B cell (primary cell): ENCODE results near the gene THSD4. TPM values are rescaled to one million over a fixed set of nuclear protein-coding genes. Genes with fewer than 3 reads are reported as not detected.

Source experiments
- ATAC-seq: fragments of 200-7000 bp; cut with Tn5 transposase; one replicate; pipeline ENCODE4 v1.10.0; 2021; ENCODE audit warnings: low read depth, mild to moderate bottlenecking, moderate number of reproducible peaks, moderate library complexity
- CTCF ChIA-PET: fragments of 350-600 bp; sonication (Branson Sonifier 250); formaldehyde crosslinking; loops from one replicate; lab custom pipeline; 2021; ENCODE audit warnings: antibody characterized with exemption, inconsistent platforms; lab: Charles Lee
- POLR2A ChIA-PET: fragments of 350-600 bp; sonication (Branson Sonifier 250); formaldehyde crosslinking; loops from one replicate; lab custom pipeline; 2021; ENCODE audit warnings: antibody characterized with exemption; lab: Charles Lee
- DNase-seq: peaks from one replicate; pipeline ENCODE4 v3.0.0; 2013
- H2AFZ ChIP-seq: 2 replicates; pipeline ENCODE4 v1.6.1; 2012; ENCODE audit warnings: mild to moderate bottlenecking, low read depth, low read length; ENCODE audit not compliant: insufficient read depth, poor library complexity, severe bottlenecking
- H3K27ac ChIP-seq, 2 donors: 1 replicate in 1 of 2; 2 replicates in 1 of 2; pipeline ENCODE4 v1.5.1; 2012 to 2013; ENCODE audit warnings: low read length in 2 of 2, mild to moderate bottlenecking in 2 of 2, moderate library complexity in 1 of 2
- H3K27me3 ChIP-seq, 4 experiments: fragments of 200-600 bp in 1 of 4; sonication (generic) in 1 of 4; replicated peaks in 1 of 4; 1 replicate in 2 of 4; 2 replicates in 2 of 4; pipeline versions ENCODE4 v1.6.1 to v1.7.0; 2013 to 2016; ENCODE audit warnings: low read length in 3 of 4, mild to moderate bottlenecking in 2 of 4, mixed read lengths in 1 of 4, moderate library complexity in 1 of 4; ENCODE audit not compliant: insufficient read depth in 4 of 4, control insufficient read depth in 3 of 4; ENCODE audit errors: control extremely low read depth in 1 of 4
- H3K36me3 ChIP-seq, 2 experiments: replicated peaks in 1 of 2; 1 replicate in 1 of 2; 2 replicates in 1 of 2; pipeline versions ENCODE4 v1.6.1 to v1.7.1; 2013; ENCODE audit warnings: low read length in 1 of 2; ENCODE audit not compliant: insufficient read depth in 2 of 2, control insufficient read depth in 1 of 2; ENCODE audit errors: control extremely low read depth in 1 of 2, extremely low read depth in 1 of 2
- H3K4me1 ChIP-seq, 2 donors: fragments of 200-600 bp in 1 of 2; sonication (generic) in 1 of 2; 1 replicate in 1 of 2; 2 replicates in 1 of 2; pipeline versions ENCODE4 v1.5.1 to v1.6.1; 2013 to 2017; ENCODE audit warnings: low read length in 2 of 2; ENCODE audit not compliant: control insufficient read depth in 2 of 2, insufficient read depth in 2 of 2
- H3K4me2 ChIP-seq: replicated peaks from 2 replicates; pipeline ENCODE3; 2012; ENCODE audit warnings: mild to moderate bottlenecking, low read depth, low read length; ENCODE audit not compliant: poor library complexity, severe bottlenecking
- H3K4me3 ChIP-seq, 5 experiments: fragments of 200-600 bp in 1 of 5; sonication (generic) in 1 of 5; 1 replicate in 3 of 5; 2 replicates in 2 of 5; pipeline versions ENCODE4 v1.5.1 to v1.7.0; 2011 to 2016; ENCODE audit warnings: low read length in 4 of 5, mild to moderate bottlenecking in 4 of 5, low read depth in 2 of 5, control low read depth in 1 of 5, moderate library complexity in 1 of 5; ENCODE audit not compliant: insufficient read depth in 1 of 5; ENCODE audit errors: control extremely low read depth in 1 of 5, extremely low read depth in 1 of 5
- H3K79me2 ChIP-seq: fragments of 200-600 bp; sonication (generic); one replicate; pipeline ENCODE4 v1.6.0; 2016; ENCODE audit warnings: low read length; ENCODE audit not compliant: control insufficient read depth, insufficient read depth
- H3K9ac ChIP-seq: fragments of 200-600 bp; sonication (generic); 2 replicates; pipeline ENCODE4 v1.6.1; 2017; ENCODE audit warnings: mild to moderate bottlenecking, low read length, moderate library complexity
- H3K9me3 ChIP-seq, 3 donors: one replicate each; pipeline versions ENCODE4 v1.6.1 to v1.7.1; 2013; ENCODE audit warnings: low read length in 2 of 3; ENCODE audit not compliant: control insufficient read depth in 2 of 3, insufficient read depth in 1 of 3; ENCODE audit errors: control extremely low read depth in 1 of 3
- H4K20me1 ChIP-seq: 2 replicates; pipeline ENCODE4 v1.6.0; 2012; ENCODE audit warnings: mild to moderate bottlenecking, low read length; ENCODE audit not compliant: insufficient read depth, control insufficient read depth, poor library complexity, severe bottlenecking
- H3K27ac Mint-ChIP-seq: one replicate; pipeline ENCODE4 v1.8.0; 2021; ENCODE audit warnings: mixed read lengths
- H3K27me3 Mint-ChIP-seq: one replicate; pipeline ENCODE4 v1.8.0; 2021; ENCODE audit warnings: mixed read lengths
- H3K4me1 Mint-ChIP-seq: one replicate; pipeline ENCODE4 v1.8.0; 2021; ENCODE audit warnings: mixed read lengths
- H3K4me3 Mint-ChIP-seq: one replicate; pipeline ENCODE4 v1.8.0; 2021; ENCODE audit warnings: mixed read lengths
- H3K9me3 Mint-ChIP-seq: one replicate; pipeline ENCODE4 v1.8.0; 2022; ENCODE audit warnings: mixed read lengths; ENCODE audit not compliant: insufficient read depth
- EZH2 ChIP-seq: IDR thresholded peaks from 2 replicates; pipeline ENCODE4 v1.6.1; 2012; ENCODE audit warnings: borderline replicate concordance, low read depth, mild to moderate bottlenecking, moderate library complexity, low read length; ENCODE audit not compliant: insufficient read depth, poor library complexity, severe bottlenecking
- WGBS: methylation state at CpG from one replicate; pipeline ENCODE4 v1.1.5; 2013; ENCODE audit warnings: missing lambda C conversion rate; ENCODE audit not compliant: insufficient coverage; 5-methylcytosine and 5-hydroxymethylcytosine counted together
- intact Hi-C: fragments of 100-400 bp; cut with micrococcal nuclease; formaldehyde crosslinking; loops from one replicate; pipeline ENCODE4 v1.10.0; 2022
- polyA plus RNA-seq: library from polyadenylated mRNA; depleted of rRNA; stranded (reverse); fragments of >200 nt; gene quantifications from 2 replicates; pipeline ENCODE4 v1.2.3, GENCODE V29; 2012
- total RNA-seq, 2 donors: library from RNA; stranded (reverse); fragments of 120-200 nt in 1 of 2; gene quantifications; 1 replicate in 1 of 2; 2 replicates in 1 of 2; pipeline versions ENCODE4 v1.2.3 to v1.2.4, GENCODE V29; 2013 to 2022
- TF ChIP-seq, protein P1 (sequence below): fragments of 200-600 bp; IDR thresholded peaks from one replicate; pipeline ENCODE4 v1.8.0; 2022; ENCODE audit warnings: antibody characterized with exemption, mild to moderate bottlenecking

The THSD4 gene
- total and polyA plus RNA-seq, 2 donors (not counting 1 experiment from before 2014, with no cell fraction given) = not detected

DNA sequence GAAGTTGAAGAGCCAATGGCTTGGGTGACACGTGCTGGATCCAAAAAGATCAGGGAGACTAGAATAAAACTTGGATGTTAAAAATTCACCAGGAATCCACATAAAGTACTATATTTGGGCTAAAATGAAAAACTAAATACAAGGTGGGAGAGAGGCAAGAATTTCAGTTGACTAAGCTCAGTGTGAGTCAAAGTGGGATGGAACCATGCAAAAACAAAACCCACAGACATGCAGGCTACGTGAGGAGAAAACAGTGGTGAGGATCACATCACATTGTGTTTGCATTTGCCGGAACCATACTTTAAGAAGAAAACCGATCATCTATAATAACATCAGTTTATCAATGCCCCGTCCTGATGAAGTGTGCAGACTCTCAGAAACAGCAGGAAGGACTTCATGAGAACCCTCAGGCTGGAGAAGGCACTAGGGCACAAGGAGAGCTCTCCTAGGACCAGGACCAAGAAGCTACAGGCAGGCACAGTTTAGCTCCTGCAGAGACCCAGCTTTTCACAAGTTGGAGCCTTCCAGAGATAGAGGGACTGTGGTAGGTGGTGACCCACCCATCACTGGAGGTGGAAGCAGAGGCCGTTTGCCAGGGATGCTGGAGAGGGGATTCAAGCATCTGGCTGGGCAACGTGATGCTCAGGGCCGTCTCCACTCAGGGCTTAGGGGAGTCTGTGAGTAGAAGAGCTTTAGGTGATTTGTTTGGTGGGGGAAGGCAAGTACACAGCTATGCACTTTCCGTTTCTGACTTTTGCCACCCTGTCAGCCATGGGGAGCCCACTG lies 666.1 kb downstream of the THSD4 start:
- ChIA-PET POLR2A (no interaction called here), CTCF (interaction anchor here (0.8 to 4.9 kb wide), 12 partner anchors 9 to 1277 kb away, joined by 3 to 86 read pairs (median 6); no protein-coding TSS in a partner anchor)
- H3K27ac ChIP-seq = no peak overlapping the region
- no peak overlapping the region for H3K4me2 ChIP-seq
- no peak overlapping the region for H2AFZ ChIP-seq
- H4K20me1 ChIP-seq = no peaks in the 10 kb centered on the region
- H3K4me3 ChIP-seq = no peak overlapping the region
- TF ChIP-seq, protein P1, sequence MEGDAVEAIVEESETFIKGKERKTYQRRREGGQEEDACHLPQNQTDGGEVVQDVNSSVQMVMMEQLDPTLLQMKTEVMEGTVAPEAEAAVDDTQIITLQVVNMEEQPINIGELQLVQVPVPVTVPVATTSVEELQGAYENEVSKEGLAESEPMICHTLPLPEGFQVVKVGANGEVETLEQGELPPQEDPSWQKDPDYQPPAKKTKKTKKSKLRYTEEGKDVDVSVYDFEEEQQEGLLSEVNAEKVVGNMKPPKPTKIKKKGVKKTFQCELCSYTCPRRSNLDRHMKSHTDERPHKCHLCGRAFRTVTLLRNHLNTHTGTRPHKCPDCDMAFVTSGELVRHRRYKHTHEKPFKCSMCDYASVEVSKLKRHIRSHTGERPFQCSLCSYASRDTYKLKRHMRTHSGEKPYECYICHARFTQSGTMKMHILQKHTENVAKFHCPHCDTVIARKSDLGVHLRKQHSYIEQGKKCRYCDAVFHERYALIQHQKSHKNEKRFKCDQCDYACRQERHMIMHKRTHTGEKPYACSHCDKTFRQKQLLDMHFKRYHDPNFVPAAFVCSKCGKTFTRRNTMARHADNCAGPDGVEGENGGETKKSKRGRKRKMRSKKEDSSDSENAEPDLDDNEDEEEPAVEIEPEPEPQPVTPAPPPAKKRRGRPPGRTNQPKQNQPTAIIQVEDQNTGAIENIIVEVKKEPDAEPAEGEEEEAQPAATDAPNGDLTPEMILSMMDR = no peak
- no peak for TF ChIP-seq EZH2
- Mint-ChIP-seq H3K27ac (no peak overlapping the region), H3K9me3 (no peaks in the 10 kb centered on the region), H3K4me1 (peaks cover 3% of the 10 kb centered on the region), H3K27me3 (peaks cover 19% of the 10 kb centered on the region), H3K4me3 (no peak overlapping the region)
- no peaks in the 10 kb centered on the region for H3K27me3 ChIP-seq
- H3K4me1 ChIP-seq = no peaks in the 10 kb centered on the region
- no peaks in the 10 kb centered on the region for H3K9me3 ChIP-seq
- intact Hi-C loops = no loop called here
- ATAC-seq (no peak), DNase-seq (no peak)
- 76% methylated on average over 7 of the region's 9 CpGs for WGBS
- no peaks in the 10 kb centered on the region for H3K79me2 ChIP-seq
- H3K9ac ChIP-seq = no peak overlapping the region
- H3K36me3 ChIP-seq = no peaks in the 10 kb centered on the region

DNA sequence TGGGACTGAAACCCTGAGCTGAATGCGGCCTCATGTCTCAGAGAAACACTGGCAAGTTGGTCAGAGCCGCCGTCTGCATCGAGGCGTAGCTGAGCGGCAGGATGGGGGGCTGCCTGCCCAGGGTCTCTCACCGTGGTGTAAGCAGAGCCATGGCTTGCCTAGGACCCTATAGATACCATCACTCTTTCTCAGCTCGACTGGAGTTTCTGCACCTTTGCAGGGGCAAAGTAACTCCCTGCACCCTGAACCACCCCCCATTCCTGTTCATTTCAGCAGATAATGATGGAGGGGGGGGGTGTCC lies 666.6 kb downstream of the THSD4 start:
- intact Hi-C loops = no loop called here
- 95% methylated on average over 7 of the region's 8 CpGs for WGBS
- H3K4me1 Mint-ChIP-seq = peaks cover 3% of the 10 kb centered on the region

More for the DNA sequence above, 666.6 kb downstream of the THSD4 start:
- H3K4me3 Mint-ChIP-seq = no peak overlapping the region
- H3K27me3 Mint-ChIP-seq = peaks cover 19% of the 10 kb centered on the region
- Histone ChIP-seq H3K4me1 (no peaks in the 10 kb centered on the region), H3K4me3 (no peak overlapping the region), H3K9ac (no peak overlapping the region), H3K27ac (no peak overlapping the region), H3K9me3 (no peaks in the 10 kb centered on the region), H3K79me2 (no peaks in the 10 kb centered on the region), H3K36me3 (no peaks in the 10 kb centered on the region), H4K20me1 (no peaks in the 10 kb centered on the region), H2AFZ (no peak overlapping the region), H3K27me3 (no peaks in the 10 kb centered on the region), H3K4me2 (no peak overlapping the region)
- CTCF ChIA-PET = interaction anchor here (0.8 to 4.9 kb wide), 8 partner anchors 9 to 380 kb away, joined by 3 to 86 read pairs (median 6); no protein-coding TSS in a partner anchor
- TF ChIP-seq, protein P1 = no peak
- TF ChIP-seq EZH2 = no peak
- POLR2A ChIA-PET = no interaction called here
- DNase-seq (no peak), ATAC-seq (no peak)
- H3K9me3 Mint-ChIP-seq = no peaks in the 10 kb centered on the region
- H3K27ac Mint-ChIP-seq = no peak overlapping the region
